Stimulated activated CD8-positive, alpha-beta memory T cell treated with anti-CD3 and anti-CD28 coated beads, Interleukin-15, amount 100 ng/mL, for 4 hours (primary cell): ENCODE data around the gene TPT1.
"Not testable (repeated sequence)": the region's sequence is repeated elsewhere in the genome, so short reads cannot be mapped to it uniquely, and the experiment has no call there.

Experiments used
- DNase-seq, 2 donors: peaks; one replicate each; pipeline ENCODE4 v3.0.0-alpha.2; 2020; ENCODE audit warnings: low read depth in 2 of 2

TPT1 gene

DNA sequence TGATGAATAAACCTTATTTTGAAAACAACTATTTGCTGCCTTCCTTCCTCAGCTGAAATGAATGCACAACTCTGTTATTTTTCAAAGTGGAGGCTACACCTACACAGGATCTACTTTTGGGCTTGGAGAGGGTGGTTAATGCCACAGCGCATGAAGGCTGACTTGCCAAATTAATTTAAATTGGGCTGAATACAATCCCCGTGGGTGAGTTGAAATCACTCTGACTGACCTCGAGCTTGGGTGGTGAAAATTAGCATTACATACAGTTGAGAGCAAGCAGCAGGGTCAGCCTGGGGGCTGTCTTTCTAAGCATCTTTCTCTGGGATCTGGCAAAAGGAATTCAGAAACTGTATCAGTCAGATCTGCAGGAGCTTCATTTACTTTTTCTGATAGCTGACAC lies 38.5 kb downstream of the TPT1 start:
- DNase-seq = no peak

DNA sequence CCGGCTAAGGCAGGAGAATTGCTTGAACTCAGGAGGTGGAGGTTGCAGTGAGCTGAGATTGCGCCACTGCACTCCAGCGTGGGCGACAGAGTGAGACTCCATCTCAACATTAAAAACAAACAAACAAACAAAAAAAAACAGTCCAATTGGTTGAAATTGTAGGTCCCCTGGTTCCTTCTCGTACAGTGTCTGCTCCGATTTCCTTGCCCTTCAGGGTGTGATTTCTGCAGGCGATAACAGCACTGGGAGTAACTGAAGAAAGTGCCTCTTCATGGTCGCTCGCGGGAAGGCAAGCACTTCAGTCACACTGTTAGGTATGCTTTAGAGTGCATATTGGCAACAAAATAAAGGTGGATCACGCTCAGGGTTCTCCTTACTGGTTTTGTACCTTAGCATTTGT lies 39.7 kb downstream of the TPT1 start:
- DNase-seq = no peak

DNA sequence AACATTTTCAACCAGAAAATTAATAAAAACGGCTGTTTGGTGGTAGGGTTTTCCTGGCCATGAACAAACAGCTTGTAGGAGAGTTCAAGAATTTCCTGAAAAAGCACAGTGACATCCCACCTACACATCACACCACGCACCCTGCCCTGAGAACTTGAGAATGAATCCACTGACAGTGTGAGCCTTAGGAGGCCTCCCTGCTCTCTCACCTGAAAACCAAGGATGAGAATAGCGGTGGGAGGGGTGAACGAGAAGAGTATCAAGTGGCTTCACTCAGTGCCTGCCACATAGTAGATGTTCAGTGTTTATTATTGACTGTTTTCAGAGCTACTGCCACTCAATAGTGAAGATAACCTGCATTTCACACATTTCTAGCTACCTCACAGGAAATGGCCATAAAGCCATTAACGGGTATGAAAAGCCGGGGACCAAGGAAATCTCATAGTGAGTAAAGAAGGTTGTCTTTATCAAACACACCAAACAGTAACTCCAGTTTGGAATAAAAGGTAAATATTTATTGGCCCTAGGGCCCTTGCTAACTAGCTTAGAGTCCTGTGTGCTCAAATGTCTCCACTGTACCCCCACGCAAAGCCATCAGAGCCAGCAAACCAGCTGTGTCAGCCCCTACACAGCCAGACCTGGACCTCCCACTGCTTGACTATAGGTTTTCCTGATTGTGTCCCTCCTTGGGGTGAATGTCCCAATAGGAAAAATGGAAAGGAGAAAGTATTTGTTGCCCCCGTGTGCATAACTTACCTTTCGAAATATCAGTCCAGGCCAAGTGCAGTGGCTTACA lies 40.6 kb downstream of the TPT1 start:
- no peak for DNase-seq

DNA sequence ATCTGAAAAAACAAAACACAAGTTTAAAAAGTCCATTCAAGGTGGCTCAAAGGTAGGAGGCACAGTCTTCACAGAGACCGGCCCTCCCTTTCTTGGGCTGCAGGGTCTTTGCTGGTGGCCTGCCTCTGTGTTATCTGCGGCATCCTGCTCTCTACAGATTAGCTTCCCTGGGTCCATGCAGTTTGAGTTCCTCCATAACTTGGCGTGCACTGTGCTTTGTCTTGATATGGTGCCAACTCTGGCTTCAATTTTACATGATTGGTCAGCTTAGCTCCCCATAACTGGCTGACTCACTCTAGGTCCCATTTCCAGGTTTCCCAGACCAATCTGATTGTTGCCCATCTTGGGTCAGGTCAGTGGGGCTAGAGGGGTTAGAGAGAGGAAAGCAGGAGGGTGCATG lies 41.8 kb downstream of the TPT1 start:
- DNase-seq = no peak

DNA sequence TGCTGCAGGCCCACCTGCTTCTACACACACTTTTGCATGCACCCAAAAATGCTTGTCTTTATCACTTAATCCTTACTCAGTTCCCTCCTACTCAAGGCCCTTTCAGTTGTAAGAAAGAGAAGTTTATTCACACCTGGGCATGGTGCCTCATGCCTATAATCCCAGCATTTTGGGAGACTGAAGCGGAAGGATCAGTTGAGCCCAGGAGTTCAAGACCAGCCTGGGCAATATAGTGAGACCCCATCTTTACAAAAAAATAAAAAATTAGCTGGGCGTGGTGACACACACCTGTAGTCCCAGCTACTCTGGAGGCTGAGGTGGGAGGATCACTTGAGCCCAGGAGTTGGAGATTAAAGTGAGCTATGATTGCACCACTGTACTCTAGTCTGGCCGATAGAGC lies 42.4 kb downstream of the TPT1 start:
- DNase-seq = not testable (repeated sequence)

DNA sequence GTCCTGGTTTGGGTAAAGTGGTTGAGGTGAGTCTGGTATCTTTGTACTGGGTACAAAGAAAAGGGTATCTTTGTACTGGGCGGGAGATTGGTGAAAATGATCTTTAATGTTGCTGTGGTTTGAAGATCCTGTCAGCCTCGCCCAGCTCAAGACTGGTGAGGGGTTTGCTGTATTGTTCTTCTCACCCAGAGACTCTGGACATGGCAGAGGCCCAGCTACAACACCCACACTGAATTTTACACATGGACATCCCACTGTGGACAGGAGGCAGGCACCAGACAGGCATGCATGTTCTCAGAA lies 42.8 kb downstream of the TPT1 start:
- no peak for DNase-seq

DNA sequence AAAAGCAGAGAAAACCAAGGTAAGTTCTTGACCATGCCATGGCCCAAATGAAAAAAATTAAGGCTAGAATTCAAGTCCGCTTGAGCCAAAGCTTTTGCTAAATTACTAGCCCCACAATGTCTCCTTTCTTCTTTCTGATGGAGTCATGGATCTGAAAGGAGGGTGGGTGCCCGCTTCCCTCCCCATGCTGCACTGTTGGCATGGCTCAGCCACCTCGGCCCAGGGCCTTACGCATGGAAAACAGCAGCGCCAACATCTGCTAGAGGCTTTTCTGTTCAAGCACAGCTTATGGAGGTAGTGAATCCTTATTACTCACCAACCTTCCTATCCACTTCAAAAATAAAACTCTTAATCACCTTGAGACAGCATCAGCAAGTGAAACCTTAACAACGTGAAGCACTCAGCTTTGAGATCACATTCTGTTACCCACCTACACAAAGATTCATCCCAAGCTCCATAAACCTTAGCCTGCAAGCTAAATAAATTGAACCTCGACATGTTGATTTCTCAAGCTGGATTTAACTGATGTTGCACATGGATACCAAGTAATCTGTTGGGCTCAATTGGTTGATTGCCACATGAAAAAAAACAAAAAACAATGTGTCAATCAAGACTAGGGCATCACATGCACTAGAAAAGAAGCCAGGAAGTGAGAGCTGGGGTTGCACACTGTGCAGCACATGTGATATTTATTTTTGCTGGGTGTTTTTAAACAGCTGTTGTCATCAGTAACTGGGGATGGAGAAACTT lies 43.4 kb downstream of the TPT1 start:
- no peak for DNase-seq

DNA sequence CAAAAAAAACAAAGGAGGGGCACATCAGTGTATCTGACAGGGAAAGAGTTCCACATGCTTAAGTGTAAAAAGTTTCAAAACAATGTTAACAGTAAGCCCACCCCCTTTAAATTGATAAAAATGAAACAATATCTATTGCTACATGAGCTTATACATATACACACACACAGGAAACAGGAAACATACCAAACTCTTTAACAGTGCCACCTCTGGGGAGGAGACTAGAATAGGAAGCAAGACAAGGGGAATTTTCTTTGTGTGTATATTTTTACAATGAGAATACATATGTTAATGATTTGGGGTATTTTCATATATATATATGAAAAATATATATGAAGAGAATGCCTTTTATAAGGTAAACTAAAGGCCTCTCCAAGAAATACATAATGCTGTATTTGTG lies 44.7 kb downstream of the TPT1 start:
- no peak for DNase-seq

DNA sequence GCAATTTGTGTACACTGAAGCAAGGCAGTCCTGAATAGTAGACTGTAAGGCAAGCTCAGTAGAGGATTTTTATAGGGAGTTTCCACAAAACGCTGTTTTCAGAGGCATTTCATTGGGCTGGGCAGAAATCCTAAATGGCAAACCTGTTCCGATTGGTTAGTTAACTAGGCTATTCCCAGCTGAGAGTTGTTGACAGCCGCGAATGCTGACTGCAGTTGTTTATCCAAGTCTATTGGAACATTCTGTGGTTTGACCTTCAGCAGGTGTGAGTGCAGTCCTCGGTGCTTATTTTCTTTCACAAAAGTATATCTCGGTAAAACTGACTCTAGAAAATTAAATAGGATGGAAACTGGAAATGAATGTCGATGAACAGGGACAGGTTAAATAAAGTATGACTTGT lies 45.4 kb downstream of the TPT1 start:
- DNase-seq = no peak

DNA sequence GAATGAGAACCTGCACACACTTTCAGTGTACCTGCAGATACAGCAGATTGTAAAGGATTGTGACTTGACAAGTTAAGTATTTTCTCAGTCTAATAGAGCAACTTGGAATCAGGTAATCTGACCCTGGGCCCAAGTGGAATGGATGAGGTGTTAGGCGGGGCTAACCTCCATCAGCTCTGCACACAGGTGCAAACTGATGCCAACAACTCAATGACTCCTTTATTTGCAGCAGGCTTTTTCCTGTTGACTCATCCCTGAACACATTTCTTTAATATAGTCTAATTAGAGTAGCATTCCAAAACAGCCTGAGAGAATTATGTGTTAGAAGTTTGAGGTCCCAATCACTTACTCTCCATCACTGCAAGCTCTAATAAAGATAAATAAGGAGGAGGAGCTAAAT lies 48.8 kb downstream of the TPT1 start:
- DNase-seq = no peak

DNA sequence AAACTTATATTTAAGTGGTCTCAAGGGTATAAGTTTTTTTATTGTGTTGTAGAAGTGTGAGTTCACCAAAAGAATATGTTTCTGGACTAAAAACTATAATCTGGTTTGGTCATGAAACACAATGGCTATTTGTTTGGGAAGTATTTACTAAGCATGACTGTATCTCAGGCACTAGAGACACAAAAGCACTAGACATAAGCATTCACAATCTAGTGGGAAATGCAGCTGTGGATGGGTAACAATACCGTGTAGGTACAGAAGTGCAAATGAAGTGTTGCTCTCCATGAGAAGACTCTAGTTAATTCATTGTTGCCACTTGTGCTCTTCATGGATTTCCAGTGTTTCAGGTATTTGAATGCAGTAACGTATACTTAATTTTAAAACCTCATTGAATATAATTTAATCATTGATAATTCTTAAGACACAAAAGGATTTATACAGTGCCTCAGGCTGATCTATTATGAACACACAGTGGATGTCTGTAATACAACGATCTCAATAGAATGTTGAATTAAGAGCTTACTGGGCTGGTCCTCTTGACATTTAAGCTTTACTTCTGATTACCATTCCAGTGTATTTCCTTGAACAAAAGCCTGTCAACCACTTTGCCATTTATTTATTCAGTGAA lies 50.9 kb downstream of the TPT1 start:
- no peak for DNase-seq
